Activated CD8-positive, alpha-beta memory T cell treated with anti-CD3 and anti-CD28 coated beads for 48 hours (primary cell): Measurements from ENCODE around the gene RBFOX1.

Experiments
- DNase-seq, 3 experiments: peaks; one replicate each; pipeline ENCODE4 v3.0.0-alpha.2; 2020; ENCODE audit warnings: low read depth in 2 of 3, low spot score in 2 of 3

Gene RBFOX1

DNA sequence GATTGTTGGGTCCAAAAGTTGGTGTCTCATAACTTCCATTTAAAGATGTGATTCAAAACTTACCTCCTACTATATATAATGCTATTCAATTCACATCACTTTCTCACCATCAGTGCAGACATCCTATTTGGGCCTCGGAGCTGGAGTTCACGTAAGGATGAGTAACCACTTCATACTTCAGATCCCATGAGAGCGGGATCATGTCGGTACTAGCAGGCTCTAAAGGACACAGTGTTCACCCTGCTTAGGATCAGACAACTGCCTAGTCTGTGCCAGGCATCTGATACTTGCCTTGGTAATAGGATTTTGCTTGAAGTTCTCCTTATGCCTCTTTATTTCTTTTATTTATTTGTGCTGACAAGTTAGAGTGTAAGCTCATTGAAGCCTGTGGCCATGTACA, 39.5 kb downstream of the RBFOX1 start:
- DNase-seq = no peak

DNA sequence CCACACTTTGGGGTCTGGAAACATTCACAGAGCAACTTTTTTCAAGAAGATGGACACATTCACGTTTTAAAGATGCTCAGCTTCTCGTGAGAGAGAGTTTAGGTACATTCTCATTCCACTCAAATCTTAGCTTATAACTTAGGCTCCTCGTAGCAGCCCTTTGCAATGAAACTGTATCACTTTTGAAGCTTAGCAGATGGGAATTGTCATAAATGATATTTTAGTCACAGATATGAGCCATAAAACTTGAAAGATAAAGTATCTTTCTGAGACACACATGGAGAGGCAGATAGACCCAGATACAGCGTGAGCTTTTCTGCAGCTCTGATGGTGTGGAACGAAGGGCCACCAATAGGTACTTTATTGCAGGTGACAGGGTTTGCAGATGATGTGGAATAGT, 41.1 kb downstream of the RBFOX1 start:
- DNase-seq = no peak

DNA sequence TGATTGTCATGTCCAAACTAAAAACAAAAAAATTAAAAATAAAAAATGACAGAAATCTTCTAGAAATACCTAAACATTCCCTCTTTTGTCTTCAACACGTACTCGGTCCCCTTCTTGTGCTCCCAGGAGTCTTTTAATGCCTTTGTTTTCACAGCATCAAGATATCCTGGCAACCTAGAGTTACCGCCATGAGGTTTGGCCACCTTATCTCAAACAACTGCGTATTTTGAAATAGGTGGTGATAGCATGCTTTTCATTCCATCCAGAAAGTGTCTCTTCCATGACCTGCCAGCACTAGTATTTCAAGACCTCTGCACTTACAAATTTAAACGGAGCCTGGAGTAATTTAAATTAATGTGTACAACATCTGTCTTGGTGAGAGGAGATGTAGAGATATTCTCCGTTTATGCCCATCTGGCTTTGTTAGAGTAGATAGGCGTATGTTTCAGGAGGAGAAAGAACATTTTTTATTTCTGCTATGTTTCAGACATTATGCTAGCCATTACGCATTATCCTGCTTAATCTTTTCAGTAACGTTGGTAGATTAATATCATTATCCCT, 42.0 kb downstream of the RBFOX1 start:
- no peak for DNase-seq

DNA sequence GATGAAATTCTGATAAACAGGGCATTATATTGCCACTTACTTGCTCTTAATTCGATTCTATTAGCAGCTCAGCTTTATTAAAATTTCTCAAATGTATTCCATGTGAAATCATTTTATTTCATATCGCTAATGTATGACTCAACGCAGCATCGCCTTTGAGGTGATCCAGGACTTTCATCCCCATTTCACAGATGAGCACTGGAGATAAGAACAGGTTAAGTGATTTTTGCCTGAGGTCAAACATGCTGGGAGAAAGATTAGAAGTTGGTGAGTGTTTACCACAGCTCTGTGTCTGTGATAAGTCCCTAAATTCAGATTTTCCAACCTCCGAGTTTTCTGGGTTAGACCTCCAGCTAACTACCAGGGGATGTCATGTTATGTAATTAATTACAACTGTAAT, 43.6 kb downstream of the RBFOX1 start:
- no peak for DNase-seq

DNA sequence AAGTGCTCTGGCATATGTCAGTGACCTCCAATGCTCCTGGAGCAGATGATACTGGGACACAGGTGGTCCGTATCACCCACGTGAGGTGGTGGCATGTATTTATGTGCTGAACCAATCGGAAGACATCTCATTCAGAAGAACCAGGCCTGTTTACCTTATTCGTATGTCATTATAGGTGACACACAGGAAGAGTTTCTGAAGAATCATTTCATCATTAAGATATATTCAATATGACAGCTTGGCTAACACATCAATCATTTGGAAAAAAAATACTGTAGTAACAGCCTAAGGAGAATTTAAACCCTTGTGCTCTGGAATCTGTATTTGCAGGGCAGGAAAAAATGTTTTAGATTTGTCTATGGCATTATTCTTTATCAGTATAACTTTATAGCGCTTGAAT, 44.6 kb downstream of the RBFOX1 start:
- DNase-seq = no peak

DNA sequence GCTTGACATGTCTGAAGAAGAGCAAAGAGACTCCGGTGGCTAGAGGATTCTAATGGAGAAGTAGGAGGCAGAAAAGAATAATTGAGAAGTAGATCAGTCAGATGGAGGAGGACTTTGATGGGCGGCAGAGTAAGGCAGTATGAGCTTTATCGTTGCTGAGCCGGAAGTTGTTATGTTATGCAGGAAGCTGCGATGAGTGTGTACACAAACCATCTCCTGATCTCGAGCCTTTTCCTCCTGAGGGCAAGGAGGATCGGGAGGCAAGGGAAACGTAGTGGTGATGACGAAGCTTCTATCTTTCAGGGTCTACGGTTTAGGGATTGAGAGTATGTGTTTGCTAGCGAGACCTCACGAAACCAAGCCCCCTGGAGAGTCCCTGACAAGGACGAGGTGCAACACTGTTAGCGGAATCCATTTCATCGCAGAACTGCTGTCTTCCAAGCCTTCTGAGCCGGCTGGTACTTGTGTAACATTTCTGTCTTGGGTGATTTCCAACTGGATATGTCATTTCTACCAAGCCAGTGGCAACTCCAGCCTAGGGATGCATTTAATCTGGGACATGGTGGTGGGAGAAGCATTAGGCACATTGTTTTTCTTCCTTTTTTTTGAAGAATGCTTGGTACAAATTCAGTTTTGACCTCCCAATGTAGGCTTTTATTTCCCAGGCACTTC, 45.5 kb downstream of the RBFOX1 start:
- no peak for DNase-seq

DNA sequence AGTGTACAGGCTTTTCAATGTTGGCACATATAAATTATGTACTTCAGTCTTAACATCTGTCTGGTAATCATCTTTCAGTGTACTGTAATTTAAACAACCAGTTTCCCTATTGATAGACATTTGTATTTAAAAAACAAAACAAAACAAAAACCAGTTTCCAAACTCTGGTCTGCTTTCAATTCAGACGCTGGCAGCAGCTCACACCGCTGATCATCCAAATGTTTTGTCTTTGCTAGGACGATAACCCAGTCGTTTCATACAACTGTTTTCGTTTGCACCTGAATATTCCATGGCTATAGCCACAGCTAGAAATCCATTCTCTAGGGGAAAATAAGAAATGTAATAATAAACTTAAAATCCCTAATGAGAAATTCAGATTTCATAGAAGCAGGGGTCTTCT, 47.8 kb downstream of the RBFOX1 start:
- no peak for DNase-seq

DNA sequence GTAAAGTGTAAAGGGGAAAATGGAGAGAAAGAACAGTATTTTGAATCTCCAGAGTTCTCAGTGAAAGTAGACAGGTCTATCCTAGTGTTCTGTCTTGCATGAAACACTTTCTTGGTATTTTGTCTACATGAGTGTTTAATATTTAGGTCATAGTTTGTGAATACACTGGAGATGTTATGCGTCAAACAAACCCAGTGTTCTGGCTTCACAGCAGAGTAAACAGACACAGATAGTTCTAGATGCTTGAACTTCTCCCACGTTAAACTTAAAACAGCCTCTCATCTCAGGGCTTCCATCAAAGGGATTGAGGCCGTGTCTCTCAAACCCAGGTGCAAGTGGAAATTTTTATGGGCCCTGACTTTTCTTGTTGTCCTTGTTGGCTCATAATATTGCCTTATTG, 48.3 kb downstream of the RBFOX1 start:
- DNase-seq = no peak

DNA sequence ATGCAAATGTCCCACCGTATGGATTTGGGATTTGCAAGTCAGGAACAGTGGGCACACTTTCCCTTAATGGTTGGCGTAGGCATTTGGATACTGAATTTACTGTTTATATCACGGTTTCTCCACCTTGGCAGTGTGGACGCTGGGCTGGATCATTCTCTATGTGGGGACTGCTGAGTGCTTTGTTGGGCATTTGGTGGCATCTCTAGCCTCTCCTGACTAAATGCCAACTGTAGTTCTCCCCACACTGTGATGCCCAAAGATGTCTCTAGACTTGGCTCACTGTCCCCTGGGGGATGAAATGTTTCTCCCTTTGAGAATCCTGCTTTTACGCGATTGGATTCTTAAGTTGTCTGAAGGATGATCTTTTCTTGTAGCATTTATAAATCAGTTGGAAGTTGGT, 49.0 kb downstream of the RBFOX1 start:
- DNase-seq = no peak

DNA sequence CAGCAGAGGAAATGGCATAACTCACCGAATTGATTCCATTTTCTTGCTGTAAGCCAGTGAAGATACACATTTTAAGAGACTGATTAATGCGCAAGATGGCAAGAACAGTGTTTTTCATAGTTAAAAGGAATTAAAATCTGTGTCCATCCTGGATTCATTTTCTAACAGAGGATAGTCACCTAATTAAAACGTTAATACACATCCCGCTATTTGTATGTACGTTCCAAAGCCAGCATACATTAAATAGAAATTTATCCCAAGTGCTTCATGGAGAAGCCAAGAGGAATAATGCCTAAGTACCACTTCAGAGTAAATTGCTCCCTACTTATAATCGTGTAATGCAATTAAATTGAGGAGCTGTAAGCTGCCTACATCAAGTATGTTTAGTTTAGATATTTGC, 49.9 kb downstream of the RBFOX1 start:
- DNase-seq = no peak

DNA sequence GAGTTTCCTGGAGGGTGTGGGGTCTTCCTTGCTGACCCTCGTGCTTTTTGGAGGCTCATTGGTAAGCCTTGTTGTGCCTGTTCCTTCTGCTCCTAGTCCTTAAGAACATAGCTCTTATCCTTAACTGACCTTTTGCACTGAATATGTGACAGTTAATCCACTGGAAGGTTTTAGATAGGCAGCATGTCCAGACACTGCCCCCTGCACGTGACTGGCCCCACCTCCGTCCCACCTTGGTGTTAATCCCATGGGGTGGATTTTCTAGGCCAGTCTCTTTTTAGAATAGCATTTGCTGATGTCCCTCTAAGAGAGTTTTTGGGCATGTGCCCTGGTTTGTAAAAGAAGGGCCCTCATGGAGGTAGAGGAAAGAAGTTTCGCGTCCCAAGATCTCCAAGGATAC, 58.3 kb downstream of the RBFOX1 start:
- no peak for DNase-seq

DNA sequence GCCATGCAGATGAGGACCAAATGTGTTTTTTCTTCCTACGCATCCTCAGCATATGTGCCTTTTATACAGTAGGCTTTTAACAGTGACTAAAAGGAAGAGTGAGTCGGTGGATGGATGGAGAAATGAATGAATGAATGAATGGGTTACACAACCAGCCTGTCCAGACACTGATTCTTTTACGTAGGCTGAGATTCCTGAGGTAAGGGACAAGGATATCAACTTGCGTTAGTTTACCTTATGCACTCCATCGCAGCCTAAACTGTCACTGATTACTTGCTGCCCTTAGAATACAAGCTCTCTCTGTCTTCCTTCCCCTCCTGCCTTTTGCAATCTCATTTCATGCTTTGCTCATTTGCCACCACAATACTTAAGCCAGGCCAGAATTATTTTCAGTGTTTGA, 59.0 kb downstream of the RBFOX1 start:
- no peak for DNase-seq

DNA sequence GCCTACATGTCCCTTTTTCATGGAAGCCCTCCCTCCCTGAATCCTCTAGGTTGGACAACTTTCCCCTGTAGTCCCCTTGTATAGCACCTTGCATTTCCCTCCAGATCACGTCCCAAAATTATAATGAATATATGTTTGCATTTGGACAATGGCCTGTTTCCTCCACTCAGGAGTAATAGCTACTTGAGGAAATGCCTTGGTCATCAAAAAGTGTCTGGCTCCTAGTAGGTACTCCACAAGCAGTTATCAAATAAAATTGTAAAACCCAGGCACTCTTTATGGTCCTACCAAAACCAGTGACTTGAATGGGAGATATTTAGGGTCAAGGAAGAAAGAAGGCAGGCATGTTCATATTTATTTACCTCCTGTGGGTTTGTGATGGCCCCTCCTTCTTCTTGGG, 59.6 kb downstream of the RBFOX1 start:
- DNase-seq = no peak

DNA sequence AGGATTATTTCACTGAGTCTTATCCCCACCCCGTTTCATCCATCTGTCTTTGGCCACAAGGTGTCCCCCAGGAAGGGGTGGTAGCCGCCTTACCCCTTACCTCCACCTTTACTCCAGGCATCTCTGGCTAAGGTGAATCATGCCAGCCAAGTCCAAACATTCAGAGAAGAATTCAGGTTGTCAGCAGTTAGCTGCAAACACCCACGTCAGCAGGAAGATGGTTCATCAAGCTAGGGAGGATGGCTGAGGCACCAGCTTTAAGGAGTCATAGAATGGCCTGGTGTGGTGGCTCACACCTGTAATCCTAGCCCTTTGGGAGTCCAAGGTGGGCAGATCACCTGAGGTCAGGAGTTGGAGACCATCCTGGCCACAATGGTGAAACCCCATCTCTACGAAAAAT, 61.0 kb downstream of the RBFOX1 start:
- DNase-seq = no peak

DNA sequence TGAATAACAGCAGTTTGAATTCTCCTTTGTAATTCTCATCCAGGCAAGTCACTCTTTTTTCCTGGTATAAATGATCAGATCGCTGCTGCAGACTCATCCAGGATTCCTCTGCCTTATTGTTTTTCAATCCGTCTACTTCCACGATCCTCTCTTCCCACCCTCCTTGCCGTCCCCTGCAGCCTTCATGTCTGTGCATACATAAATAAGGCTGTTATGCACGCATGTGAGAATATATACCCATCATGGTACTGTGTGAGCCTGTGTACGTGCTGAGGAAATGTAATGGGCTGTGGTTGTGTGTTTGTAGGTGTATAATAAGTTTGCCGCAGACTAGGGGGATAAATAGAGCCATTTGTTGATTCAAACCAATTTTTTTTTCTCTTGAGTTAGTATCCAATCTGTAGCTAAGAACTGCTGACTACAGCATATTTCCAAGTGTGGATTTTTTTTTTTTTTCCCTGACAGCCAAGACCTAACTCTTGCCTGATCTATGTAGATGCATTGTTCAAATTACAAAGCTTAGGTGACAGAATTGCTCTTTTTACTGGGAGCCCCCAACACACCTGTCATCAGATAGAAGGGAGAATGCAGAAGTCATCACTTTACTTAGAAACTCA, 62.2 kb downstream of the RBFOX1 start:
- no peak for DNase-seq

DNA sequence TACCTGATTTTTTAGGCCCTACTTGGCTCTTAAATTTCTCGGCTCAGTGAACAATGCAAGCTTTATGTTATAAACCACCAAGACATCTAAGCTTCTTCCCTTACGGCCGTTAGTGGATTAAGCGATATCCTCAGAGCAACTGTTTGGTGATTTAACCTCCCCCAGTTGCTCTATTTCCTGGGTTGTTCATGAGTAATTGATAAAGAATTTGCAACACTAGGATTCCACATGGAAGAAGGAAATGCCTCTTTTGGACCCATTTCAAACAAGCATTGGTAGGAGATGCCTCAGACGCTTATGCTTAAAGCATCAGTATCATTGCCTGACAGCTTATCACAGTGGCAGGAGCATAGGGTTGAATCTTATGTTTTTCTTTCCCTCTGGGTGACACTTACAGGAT, 65.3 kb downstream of the RBFOX1 start:
- DNase-seq = no peak

DNA sequence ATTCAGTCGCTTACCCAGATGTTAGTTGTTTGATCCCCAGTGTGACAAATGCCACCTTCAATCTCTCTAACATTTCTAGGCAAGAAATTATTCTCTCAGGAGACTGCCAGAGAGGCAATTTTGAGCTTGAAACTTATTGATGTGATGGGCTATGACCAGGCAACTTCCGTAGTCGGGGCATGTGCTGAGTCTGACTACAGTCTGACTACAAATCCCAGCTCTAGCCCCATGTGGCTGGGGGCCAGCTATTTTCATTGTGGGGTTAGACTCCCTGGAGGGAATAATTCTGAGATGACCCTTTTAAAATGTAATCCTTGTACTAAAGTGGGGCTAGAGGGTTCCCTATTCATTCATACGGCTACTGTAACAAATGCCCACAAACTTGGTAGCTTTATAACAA, 65.9 kb downstream of the RBFOX1 start:
- DNase-seq = no peak

DNA sequence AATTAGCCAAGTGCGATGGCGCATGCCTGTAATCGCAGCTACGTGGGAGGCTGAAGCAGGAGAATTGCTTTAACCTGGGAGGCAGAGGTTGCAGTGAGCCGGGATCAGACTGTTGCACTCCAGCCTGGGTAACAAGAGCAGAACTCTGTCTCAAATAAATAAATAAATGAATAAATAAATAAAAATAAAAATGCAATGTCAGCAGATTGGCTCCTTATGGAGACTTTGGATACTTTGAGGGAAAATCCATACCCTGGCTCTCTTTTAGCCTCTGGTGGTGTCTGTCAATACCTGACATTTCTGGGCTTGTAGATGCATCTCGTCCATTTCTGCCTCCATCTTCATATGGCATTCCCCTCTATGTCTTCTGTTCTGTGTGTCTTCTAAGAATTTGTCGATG, 66.7 kb downstream of the RBFOX1 start:
- no peak for DNase-seq

DNA sequence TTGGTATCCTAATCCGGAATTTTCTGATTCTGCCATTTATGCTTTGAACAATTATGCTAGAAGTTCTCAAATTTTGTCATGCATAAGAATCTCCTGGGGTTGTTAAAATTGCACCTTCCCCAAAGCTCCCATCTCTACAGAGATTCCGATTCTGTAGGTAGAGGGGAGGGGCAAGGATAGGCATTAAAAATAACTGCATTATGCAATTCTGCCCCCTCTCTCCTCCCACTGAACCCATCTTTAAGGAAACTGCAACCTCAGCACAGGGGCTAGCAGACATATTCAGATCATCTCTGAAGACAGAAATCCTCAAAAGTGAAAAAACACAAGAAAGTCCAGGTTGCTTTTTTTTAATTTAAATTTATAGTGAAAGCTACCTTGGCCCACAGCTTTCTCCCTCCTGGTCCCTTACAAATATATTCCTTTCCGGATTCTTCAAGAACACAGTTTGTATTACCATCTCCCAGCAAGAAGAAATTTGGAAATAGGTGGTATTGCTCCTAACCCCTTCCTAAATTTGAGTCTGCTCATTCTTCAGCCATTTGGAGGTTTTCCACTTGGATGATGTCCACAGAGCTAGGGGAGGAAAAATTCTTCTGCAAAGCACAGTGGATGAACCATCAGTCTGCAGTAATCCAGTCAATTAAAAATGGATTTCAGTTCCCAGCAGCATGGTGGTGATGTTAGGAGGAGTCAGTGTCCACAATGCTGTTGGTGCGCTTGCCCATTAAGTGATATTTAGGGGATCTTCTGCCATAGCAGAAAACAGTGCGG, 67.7 kb downstream of the RBFOX1 start:
- DNase-seq = no peak

DNA sequence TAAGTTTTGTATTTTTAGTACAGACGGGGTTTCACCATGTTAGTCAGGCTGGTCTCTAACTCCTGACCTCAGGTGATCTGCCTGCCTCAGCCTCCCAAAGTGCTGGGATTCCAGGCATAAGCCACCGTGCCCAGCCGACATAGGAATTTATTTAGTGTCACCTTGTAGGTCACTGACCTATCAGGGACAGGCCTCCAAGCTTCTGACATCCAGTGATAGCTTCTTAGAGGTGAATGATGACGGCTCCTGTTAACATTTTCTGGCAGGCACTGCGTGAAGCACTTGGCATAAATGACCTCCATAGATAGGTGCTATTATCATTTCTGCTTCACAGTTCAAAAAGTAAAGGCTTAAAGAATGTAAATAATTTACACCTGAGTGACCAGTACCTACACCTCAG, 71.6 kb downstream of the RBFOX1 start:
- no peak for DNase-seq

DNA sequence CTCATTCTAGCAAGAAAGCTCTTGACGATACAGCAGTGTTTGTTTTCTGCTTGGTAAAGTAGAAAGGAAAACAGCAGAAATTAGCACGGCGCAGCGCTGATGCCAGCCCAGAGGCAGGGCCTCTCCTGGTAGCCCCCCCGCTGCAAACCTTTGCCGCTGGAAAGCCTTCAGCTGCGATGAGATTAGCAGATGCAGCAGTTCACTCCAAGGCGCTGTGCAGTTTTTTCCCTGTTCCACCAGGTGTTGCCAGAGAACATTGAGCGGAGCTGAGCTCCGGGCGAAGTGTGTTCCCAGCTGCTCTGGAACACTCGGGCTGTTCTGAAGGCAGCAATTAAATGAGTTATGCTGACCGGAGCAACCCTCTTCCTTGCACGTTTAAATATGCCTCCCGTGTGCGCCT, 72.5 kb downstream of the RBFOX1 start:
- no peak for DNase-seq

DNA sequence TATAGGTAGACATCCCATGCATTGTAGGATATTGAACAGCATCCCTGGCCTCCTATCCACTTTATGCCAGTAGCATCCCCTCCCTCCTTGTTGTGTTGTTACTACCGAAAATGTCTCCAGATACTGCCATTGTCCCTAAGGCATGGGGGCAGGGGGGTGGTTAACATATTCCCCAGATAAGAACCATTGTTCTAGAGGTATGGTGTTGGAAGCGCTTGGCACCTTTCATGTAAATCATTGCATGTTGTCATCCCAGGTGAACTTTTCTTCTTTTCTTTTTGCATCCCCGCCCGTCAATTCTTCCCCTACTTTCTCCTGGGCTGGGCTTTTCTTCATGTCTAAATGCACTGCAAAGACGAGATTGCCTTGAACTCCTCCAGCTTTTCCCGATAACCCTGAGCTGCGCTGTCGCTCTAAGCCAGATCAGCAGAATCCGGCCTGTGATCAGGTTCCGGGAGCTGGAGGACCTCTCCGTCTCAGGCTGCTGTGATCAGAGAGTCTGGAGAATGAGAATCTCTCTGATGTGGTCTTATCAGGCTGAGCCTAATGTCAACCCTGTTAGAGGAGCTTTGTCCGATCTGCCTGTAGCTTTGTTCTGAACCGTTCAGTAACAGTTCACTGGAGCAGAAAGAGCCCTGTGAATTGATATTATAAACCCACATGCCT, 76.2 kb downstream of the RBFOX1 start:
- DNase-seq = no peak
